Measurements from ENCODE around the gene SCARB2.

Gene SCARB2

DNA sequence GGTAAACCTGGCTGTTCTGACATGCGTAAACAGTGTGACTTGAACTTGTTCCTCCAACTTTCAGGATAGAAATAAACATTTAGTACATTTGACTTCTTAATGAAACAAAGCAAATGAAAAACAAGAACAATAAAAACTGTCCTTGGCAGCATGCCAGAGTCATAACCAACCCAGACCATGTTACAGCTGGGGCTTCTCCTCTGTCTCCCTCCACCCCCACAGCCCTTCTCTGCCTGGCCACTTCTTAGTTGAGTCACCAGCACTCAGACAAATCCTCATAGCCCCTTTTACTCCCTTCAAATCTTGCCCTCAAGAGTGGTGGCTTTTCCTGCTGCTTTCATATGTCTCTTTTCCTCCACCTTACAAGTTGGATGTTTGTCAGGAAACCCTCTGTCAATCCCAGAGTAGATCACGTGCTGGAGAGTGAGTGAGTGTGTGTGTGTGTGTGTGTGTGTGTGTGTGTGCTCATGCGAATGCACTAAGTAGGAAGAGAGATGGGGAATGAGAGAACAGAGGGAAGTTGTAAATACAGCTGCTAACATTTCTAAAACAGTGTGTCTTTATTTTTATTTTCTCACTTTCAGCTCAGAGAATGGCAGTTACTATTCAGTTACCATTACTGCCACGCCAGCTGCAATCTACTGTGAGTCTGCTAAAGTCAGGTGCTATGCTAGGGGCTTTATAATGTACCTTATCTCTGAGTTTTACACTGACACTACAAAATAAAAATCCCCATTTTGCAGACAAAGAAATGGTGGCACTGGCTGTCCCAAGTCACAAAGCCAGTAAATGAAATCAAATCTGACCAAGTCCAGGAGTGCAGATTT is 15.0 kb downstream of the SCARB2 start:
- Mint-ChIP-seq H3K9me3 (no peaks in the 10 kb centered on the region), H3K27ac (peak overlapping the region; percentile 37), H3K27me3 (no peaks in the 10 kb centered on the region), H3K4me1 (peaks cover 46% of the 10 kb centered on the region), H3K36me3 (ENCODE audit: low read depth) (peaks cover 12% of the 10 kb centered on the region), H3K4me3 (peak overlapping the region; percentile 56)
- ATAC-seq (peak; percentile 74), DNase-seq (peak; percentile 54)

- peaks cover 15% of the 10 kb centered on the region for H3K36me3 Mint-ChIP-seq (ENCODE audit: low read depth)
- peak; percentile 47 for DNase-seq
- peak overlapping the region; percentile 56 for H3K4me3 Mint-ChIP-seq
- H3K27me3 Mint-ChIP-seq = no peaks in the 10 kb centered on the region
- peak overlapping the region; percentile 25 for H3K27ac Mint-ChIP-seq
- H3K4me1 Mint-ChIP-seq = peaks cover 46% of the 10 kb centered on the region
- H3K9me3 Mint-ChIP-seq = no peaks in the 10 kb centered on the region
- ATAC-seq = peak; percentile 61
Measured at GRCh38 chr4:76197971-76198410, 15.6 kb downstream of the SCARB2 start.

- H3K27me3 Mint-ChIP-seq = no peaks in the 10 kb centered on the region
- peaks cover 5% of the 10 kb centered on the region for H3K9me3 Mint-ChIP-seq
- no peak overlapping the region for H3K27ac Mint-ChIP-seq
- no peak overlapping the region for H3K4me3 Mint-ChIP-seq
- peaks cover 45% of the 10 kb centered on the region for H3K4me1 Mint-ChIP-seq
- peaks cover 23% of the 10 kb centered on the region for H3K36me3 Mint-ChIP-seq (ENCODE audit: low read depth)
- ATAC-seq (no peak), DNase-seq (no peak)
Measured at GRCh38 chr4:76197031-76197743, 16.4 kb downstream of the SCARB2 start.

GRCh38 chr4:76196376-76196775 is 17.2 kb downstream of the SCARB2 start:
- no peaks in the 10 kb centered on the region for H3K27me3 Mint-ChIP-seq
- H3K9me3 Mint-ChIP-seq = peaks cover 9% of the 10 kb centered on the region
- ATAC-seq = no peak
- peak overlapping the region; percentile 16 for H3K4me3 Mint-ChIP-seq
- peaks cover 45% of the 10 kb centered on the region for H3K4me1 Mint-ChIP-seq
- H3K27ac Mint-ChIP-seq = no peak overlapping the region
- peaks cover 27% of the 10 kb centered on the region for H3K36me3 Mint-ChIP-seq (ENCODE audit: low read depth)
- DNase-seq = no peak

DNA sequence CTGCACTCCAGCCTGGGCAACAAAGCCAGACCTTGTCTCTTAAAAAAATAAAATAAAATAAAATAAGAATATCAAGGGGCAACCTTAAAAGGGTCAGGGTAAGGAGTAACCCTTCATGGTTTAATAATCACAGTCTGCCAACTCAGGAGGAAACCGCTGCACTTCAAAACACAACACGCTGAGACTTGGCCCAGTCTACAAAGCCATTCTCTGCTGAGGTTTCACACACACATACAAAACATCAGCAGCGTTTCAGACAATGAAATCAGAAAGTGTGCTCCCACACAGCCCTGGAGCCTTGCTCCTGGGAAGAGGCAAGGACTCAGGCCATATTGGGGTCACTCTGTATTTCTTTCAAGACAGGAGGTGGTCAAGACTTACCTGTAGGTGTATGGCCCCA is 18.3 kb downstream of the SCARB2 start:
- H3K36me3 Mint-ChIP-seq (ENCODE audit: low read depth) = peaks cover 28% of the 10 kb centered on the region
- H3K4me3 Mint-ChIP-seq = no peak overlapping the region
- peaks cover 9% of the 10 kb centered on the region for H3K9me3 Mint-ChIP-seq
- peaks cover 34% of the 10 kb centered on the region for H3K4me1 Mint-ChIP-seq
- ATAC-seq = no peak
- DNase-seq = no peak
- H3K27me3 Mint-ChIP-seq = no peaks in the 10 kb centered on the region
- no peak overlapping the region for H3K27ac Mint-ChIP-seq

- Mint-ChIP-seq H3K27ac (no peak overlapping the region), H3K27me3 (no peaks in the 10 kb centered on the region), H3K36me3 (ENCODE audit: low read depth) (peaks cover 28% of the 10 kb centered on the region), H3K4me1 (peaks cover 24% of the 10 kb centered on the region), H3K9me3 (peaks cover 9% of the 10 kb centered on the region), H3K4me3 (no peak overlapping the region)
- no peak for ATAC-seq
- no peak for DNase-seq
Measured at GRCh38 chr4:76194325-76194724, 19.3 kb downstream of the SCARB2 start.

- peaks cover 9% of the 10 kb centered on the region for H3K9me3 Mint-ChIP-seq
- no peaks in the 10 kb centered on the region for H3K27me3 Mint-ChIP-seq
- peaks cover 28% of the 10 kb centered on the region for H3K36me3 Mint-ChIP-seq (ENCODE audit: low read depth)
- no peak for ATAC-seq
- peaks cover 5% of the 10 kb centered on the region for H3K4me1 Mint-ChIP-seq
- no peak overlapping the region for H3K4me3 Mint-ChIP-seq
- no peak for DNase-seq
- no peak overlapping the region for H3K27ac Mint-ChIP-seq
Measured at GRCh38 chr4:76192236-76192635, 21.4 kb downstream of the SCARB2 start.

DNA sequence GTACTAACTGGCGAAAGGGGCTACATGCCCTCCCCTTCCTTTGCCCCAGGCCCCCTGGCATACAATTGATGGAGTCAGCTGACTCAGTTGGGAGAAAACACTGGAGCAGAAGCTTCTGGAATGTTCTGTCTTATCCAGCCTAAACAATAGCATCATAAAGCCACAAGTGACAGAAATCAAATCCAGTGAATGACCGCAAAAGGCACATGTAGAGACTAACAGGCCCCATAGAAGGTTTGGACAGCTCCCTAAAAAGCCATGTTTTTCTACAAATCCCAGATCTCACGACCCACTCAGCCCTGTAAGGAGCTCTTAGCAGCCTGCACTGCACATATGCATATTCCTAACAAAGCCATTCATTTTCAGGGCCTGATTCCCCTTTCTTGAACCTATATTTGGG is 25.1 kb downstream of the SCARB2 start:
- no peak overlapping the region for H3K27ac Mint-ChIP-seq
- peaks cover 16% of the 10 kb centered on the region for H3K36me3 Mint-ChIP-seq (ENCODE audit: low read depth)
- ATAC-seq = no peak
- no peak for DNase-seq
- H3K27me3 Mint-ChIP-seq = no peaks in the 10 kb centered on the region
- H3K9me3 Mint-ChIP-seq = peaks cover 9% of the 10 kb centered on the region
- H3K4me1 Mint-ChIP-seq = no peaks in the 10 kb centered on the region
- no peak overlapping the region for H3K4me3 Mint-ChIP-seq

GRCh38 chr4:76188149-76188548 is 25.5 kb downstream of the SCARB2 start:
- no peaks in the 10 kb centered on the region for H3K4me1 Mint-ChIP-seq
- no peaks in the 10 kb centered on the region for H3K27me3 Mint-ChIP-seq
- no peak overlapping the region for H3K27ac Mint-ChIP-seq
- H3K4me3 Mint-ChIP-seq = no peak overlapping the region
- DNase-seq = no peak
- ATAC-seq = no peak
- H3K36me3 Mint-ChIP-seq (ENCODE audit: low read depth) = peaks cover 14% of the 10 kb centered on the region
- H3K9me3 Mint-ChIP-seq = peaks cover 9% of the 10 kb centered on the region

DNA sequence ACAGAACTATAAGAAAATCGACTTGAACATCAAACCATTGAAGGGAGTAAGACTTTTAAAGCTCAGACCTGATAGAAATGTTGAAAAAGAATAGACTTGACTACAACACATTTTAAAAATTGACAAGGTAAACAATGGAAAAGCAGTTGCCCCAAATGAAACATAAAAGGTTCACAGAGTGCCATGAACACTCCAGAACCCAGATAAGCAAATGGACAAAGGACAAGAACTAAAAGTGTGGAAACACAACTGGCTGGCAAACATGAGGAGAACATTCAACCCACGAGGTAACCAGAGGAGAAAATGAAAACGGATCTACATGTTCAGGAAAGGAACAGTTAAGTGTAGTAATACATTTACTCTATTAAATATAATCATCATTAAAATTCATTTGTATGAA is 26.5 kb downstream of the SCARB2 start:
- no peak for ATAC-seq
- DNase-seq = no peak
- Mint-ChIP-seq H3K4me1 (no peaks in the 10 kb centered on the region), H3K27ac (no peak overlapping the region), H3K27me3 (no peaks in the 10 kb centered on the region), H3K4me3 (no peak overlapping the region), H3K36me3 (ENCODE audit: low read depth) (peaks cover 5% of the 10 kb centered on the region), H3K9me3 (peaks cover 4% of the 10 kb centered on the region)

- no peak for DNase-seq
- ATAC-seq = no peak
- H3K36me3 Mint-ChIP-seq (ENCODE audit: low read depth) = no peaks in the 10 kb centered on the region
- no peaks in the 10 kb centered on the region for H3K9me3 Mint-ChIP-seq
- no peaks in the 10 kb centered on the region for H3K27me3 Mint-ChIP-seq
- no peaks in the 10 kb centered on the region for H3K4me1 Mint-ChIP-seq
- no peak overlapping the region for H3K27ac Mint-ChIP-seq
- no peak overlapping the region for H3K4me3 Mint-ChIP-seq
Measured at GRCh38 chr4:76182463-76182862, 31.2 kb downstream of the SCARB2 start.

- no peaks in the 10 kb centered on the region for H3K9me3 Mint-ChIP-seq
- H3K4me1 Mint-ChIP-seq = no peaks in the 10 kb centered on the region
- no peaks in the 10 kb centered on the region for H3K27me3 Mint-ChIP-seq
- DNase-seq (peak; percentile 86), ATAC-seq (peak; percentile 89)
- no peak overlapping the region for H3K4me3 Mint-ChIP-seq
- H3K27ac Mint-ChIP-seq = no peak overlapping the region
- no peaks in the 10 kb centered on the region for H3K36me3 Mint-ChIP-seq (ENCODE audit: low read depth)
Measured at GRCh38 chr4:76179398-76180318, 34.0 kb downstream of the SCARB2 start.

- H3K4me3 Mint-ChIP-seq = no peak overlapping the region
- ATAC-seq (no peak), DNase-seq (no peak)
- no peaks in the 10 kb centered on the region for H3K36me3 Mint-ChIP-seq (ENCODE audit: low read depth)
- no peak overlapping the region for H3K27ac Mint-ChIP-seq
- no peaks in the 10 kb centered on the region for H3K4me1 Mint-ChIP-seq
- H3K9me3 Mint-ChIP-seq = no peaks in the 10 kb centered on the region
- no peaks in the 10 kb centered on the region for H3K27me3 Mint-ChIP-seq
Measured at GRCh38 chr4:76178296-76178695, 35.3 kb downstream of the SCARB2 start.

GRCh38 chr4:76177709-76178108 is 35.9 kb downstream of the SCARB2 start:
- no peak overlapping the region for H3K27ac Mint-ChIP-seq
- no peaks in the 10 kb centered on the region for H3K36me3 Mint-ChIP-seq (ENCODE audit: low read depth)
- H3K9me3 Mint-ChIP-seq = no peaks in the 10 kb centered on the region
- no peaks in the 10 kb centered on the region for H3K4me1 Mint-ChIP-seq
- H3K27me3 Mint-ChIP-seq = no peaks in the 10 kb centered on the region
- DNase-seq = no peak
- no peak for ATAC-seq
- no peak overlapping the region for H3K4me3 Mint-ChIP-seq

All from activated naive CD8-positive, alpha-beta T cell treated with anti-CD3 and anti-CD28 coated beads, Interleukin-2, amount 50 U/mL, for 24 hours (primary cell).